HG02840 (cell line): ENCODE data around the gene MATN1.

ENCODE experiments used
- ATAC-seq: cut with Tn5 transposase; IDR thresholded peaks from one replicate; pipeline ENCODE4 v1.9.1; 2021; ENCODE audit warnings: mild to moderate bottlenecking, moderate library complexity, moderate number of reproducible peaks; ENCODE audit not compliant: unreplicated experiment, low FRiP score

The MATN1 gene

GRCh38 chr1:30686236-30686935 lies 37.0 kb downstream of the MATN1 start:
- ATAC-seq: no peak

- ATAC-seq: no peak
These were observed 37.6 kb downstream of the MATN1 start for GRCh38 chr1:30685796-30686165.

GRCh38 chr1:30684881-30685795 lies 38.2 kb downstream of the MATN1 start:
- ATAC-seq: no peak

- no peak for ATAC-seq
These were observed 39.1 kb downstream of the MATN1 start for GRCh38 chr1:30684259-30684658.

- no peak for ATAC-seq
These were observed 39.7 kb downstream of the MATN1 start for GRCh38 chr1:30683699-30684098.

- no peak for ATAC-seq
These were observed 40.7 kb downstream of the MATN1 start for GRCh38 chr1:30682396-30683275.

- ATAC-seq: no peak
These were observed 41.6 kb downstream of the MATN1 start for GRCh38 chr1:30681782-30682181.

GRCh38 chr1:30680879-30681278 lies 42.5 kb downstream of the MATN1 start:
- ATAC-seq: no peak

GRCh38 chr1:30680429-30680828 lies 43.0 kb downstream of the MATN1 start:
- ATAC-seq: no peak

GRCh38 chr1:30679976-30680305 lies 43.4 kb downstream of the MATN1 start:
- no peak for ATAC-seq

GRCh38 chr1:30679201-30679975 lies 44.0 kb downstream of the MATN1 start:
- ATAC-seq: no peak

GRCh38 chr1:30678209-30678608 lies 45.2 kb downstream of the MATN1 start:
- ATAC-seq: no peak

- no peak for ATAC-seq
These were observed 45.9 kb downstream of the MATN1 start for GRCh38 chr1:30677471-30677870.

- no peak for ATAC-seq
These were observed 47.6 kb downstream of the MATN1 start for GRCh38 chr1:30675761-30676160.

GRCh38 chr1:30675289-30675688 lies 48.1 kb downstream of the MATN1 start:
- no peak for ATAC-seq

GRCh38 chr1:30673395-30673794 lies 50.0 kb downstream of the MATN1 start:
- ATAC-seq: no peak

- no peak for ATAC-seq
These were observed 50.7 kb downstream of the MATN1 start for GRCh38 chr1:30672661-30673060.

- ATAC-seq: no peak
These were observed 52.9 kb downstream of the MATN1 start for GRCh38 chr1:30670240-30671060.

- no peak for ATAC-seq
These were observed 54.6 kb downstream of the MATN1 start for GRCh38 chr1:30668546-30669327.
